Right renal pelvis (tissue), 4 donors: Measurements from ENCODE around the gene ASIC4. TPM values are rescaled to one million over a fixed set of nuclear protein-coding genes. Genes with fewer than 3 reads are reported as not detected.

Experiments
- DNase-seq, 4 donors: peaks; one replicate each; pipeline ENCODE4 v3.0.0-alpha.2; 2013; ENCODE audit warnings: low read depth in 4 of 4, low spot score in 3 of 4, missing footprints in 1 of 4
- polyA plus RNA-seq, 4 donors: library from polyadenylated mRNA; unstranded; fragments of 120-200 nt; gene quantifications; one replicate each; pipeline ENCODE4 v1.2.1, GENCODE V29; 2013; ENCODE audit not compliant: insufficient read length in 4 of 4

ASIC4 gene
- polyA plus RNA-seq, 4 donors = 0.07 to 0.18 (median 0.16) TPM

- DNase-seq = no peak
Observed at GRCh38 chr2:219496825-219497494, 17.3 kb upstream of the ASIC4 start.

GRCh38 chr2:219497495-219498279, 16.6 kb upstream of the ASIC4 start:
- no peak for DNase-seq

GRCh38 chr2:219498280-219499057, 15.8 kb upstream of the ASIC4 start, which contains the start of gene GMPPA:
TSS of gene GMPPA (plus strand) at chr2:219498891. CDS start at chr2:219499976, 1,085 bp downstream.
- DNase-seq = peak; percentile 92 to 97 (median 96)

- no peak for DNase-seq
Observed at GRCh38 chr2:219499058-219499307, 15.3 kb upstream of the ASIC4 start.

GRCh38 chr2:219499555-219499954, 14.7 kb upstream of the ASIC4 start:
- no peak for DNase-seq

DNA sequence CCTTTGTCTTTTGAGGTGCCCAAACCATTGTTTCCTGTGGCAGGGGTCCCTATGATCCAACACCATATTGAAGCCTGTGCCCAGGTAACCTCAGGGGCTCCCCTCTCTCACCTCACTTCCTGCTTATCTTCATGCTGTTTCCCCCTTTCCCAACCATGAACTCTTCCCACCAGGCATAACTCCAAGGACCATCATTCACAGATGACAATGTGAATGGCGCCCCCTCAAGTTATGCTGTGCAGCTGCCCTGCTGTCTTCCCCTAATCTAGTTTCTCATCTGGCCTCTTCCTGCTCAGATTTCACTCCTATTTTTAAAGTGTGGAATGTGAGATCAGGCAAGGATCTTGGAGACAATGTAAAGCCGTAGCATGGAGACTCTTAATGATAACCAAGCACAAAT, 14.1 kb upstream of the ASIC4 start:
- no peak for DNase-seq

DNA sequence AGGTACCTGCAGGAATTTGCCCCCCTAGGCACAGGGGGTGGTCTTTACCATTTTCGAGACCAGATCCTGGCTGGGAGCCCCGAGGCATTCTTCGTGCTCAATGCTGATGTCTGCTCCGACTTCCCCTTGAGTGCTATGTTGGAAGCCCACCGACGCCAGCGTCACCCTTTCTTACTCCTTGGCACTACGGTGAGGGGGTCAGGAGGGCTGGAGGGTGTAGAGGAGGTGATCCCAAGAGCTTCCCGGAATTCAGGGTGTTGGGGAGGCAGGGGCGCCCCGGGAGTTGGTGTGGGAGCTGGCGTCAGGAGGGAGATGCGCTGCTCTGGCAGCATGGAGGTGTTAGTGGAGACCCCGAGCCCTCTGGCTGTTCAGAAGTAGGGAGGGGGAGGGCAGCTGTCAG, 12.4 kb upstream of the ASIC4 start:
- no peak for DNase-seq

DNA sequence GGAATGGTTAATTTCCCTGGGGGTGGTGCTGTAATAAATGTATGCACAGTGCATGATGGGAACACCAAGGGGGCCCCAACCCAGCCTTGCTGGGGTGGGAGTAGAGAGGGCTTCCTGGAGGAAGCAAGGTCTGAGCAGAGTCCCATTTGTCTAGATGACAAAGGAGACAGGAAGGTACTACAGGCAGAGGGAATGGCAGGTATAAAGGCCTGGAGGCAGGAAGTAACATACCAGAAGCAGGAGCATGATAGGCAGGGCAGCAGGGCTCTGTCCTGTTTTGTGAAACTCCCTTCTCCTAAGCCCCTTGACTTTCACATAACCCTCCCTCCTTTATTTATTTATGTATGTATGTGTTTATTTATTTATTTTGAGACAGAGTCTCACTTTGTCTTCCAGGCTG, 11.7 kb upstream of the ASIC4 start:
- DNase-seq = no peak

DNA sequence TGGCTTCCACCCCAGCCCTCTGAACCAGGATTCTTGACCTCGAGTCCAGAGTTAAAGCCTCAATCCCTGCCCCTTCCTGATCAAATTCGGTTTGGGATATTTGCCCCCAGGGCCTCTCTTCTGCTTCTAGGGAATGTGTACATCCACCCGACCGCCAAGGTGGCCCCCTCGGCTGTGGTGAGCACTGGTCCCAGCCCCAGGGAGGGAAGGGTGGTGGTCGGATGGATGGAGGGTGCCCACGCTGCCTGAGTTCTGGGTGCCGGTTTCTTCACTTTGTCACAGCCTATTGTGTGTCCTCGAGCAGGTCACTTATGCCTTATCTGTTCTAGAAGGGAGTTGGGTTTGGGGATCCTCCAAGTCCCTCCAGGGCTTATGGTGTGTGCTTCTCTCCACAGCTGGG, 8.7 kb upstream of the ASIC4 start:
- DNase-seq = no peak

DNA sequence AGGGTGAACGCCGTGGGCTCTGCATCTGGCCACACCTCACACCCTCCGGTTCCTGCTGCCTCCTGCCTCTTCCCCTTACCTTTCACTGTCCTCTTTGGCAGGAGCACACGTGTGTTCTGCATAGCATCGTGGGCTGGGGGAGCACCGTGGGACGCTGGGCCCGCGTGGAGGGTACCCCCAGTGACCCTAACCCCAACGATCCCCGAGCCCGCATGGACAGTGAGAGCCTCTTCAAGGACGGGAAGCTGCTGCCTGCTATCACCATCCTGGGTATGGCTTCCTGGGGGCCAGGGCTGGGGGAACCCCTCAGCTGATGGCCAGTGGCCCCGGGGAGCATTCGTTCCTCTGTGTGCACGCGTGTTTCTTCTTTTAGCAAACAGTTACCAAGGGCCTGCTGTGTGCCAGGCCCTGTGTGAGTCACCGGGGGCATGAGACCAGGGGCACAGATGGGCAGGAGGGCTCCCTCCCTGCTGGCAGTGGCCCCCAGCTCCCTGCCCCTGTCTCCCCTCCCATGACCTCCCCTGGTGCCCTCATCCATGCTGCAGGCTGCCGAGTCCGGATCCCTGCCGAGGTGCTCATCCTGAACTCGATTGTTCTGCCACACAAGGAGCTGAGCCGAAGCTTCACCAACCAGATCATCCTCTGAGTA, 8.0 kb upstream of the ASIC4 start:
- no peak for DNase-seq

DNA sequence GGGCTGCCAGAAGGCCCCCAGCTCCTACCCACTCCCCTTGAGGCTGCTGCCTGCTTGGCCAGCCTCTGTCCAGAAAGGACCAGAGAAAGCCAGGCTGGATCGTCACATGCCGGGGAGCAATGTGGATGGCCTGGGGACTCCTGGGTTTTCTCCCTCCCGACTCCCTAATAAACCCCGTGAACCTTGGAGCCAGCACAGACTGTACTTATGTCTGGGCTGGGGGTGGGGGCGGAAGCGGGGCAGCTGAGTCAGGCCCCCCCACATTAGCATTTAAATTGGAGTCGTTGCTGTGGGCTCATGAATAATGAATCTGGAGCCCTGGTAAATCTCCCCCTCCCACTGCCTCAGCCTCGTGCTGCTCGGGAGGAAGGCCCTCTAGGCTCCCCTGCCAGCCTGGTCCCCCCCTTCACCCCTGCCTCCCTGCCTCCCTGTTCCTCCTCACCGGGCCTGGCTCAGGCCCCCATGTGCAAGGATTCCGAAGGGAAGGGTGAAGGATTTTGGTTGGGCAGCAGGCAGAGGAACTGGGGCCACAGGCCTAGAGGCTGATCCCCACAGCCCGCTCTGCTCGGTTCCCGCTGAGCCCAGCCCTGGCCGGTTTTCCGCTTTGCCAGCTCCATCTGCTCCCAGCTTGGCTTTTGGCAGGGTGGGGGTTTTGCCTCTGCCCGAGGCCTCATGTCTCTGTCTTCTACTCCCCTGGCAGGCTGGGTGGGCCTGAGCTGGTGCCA, 7.3 kb upstream of the ASIC4 start:
- DNase-seq = no peak

DNA sequence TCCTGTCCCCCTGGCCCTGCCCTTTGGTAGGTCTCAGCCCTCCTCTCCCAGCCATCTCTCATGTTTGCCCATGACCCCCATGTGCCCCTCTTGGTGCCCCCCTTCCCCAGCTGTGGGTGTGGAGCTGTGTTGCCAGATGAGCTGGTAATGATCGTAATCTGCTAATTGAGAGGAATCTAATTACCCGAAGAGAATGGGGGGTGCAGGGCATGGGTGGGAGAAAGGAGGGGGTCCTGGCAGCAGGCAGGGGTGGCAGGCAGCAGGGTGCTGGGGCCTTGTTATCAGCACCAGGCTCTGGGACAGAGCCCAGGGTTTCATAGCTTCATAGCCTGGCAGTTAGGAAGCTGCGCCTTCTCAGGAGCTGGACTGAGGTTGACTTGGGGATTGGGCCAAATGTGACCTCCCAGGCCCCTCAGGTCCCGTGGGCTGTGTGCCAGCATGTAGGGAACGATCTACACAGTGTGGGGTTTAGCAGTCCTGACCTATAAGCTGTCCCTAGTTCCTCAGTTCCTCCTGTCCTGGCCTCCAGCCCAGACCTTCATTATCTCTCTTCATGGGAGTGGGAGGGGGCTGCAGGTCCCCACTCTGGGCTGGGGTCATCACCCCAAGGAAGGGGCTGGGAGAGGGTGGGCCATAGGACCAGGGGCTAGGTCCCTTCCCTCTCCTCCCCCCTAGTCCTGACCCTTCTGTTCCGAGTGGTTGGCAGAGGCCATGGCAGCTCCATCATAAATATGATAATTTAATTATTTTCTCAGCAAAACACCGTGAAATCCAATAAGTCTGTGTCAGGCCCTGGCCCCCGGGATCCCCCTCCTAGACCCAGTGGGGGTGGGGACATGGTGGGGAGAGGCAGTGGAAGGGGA, 6.5 kb upstream of the ASIC4 start:
- DNase-seq = no peak

DNA sequence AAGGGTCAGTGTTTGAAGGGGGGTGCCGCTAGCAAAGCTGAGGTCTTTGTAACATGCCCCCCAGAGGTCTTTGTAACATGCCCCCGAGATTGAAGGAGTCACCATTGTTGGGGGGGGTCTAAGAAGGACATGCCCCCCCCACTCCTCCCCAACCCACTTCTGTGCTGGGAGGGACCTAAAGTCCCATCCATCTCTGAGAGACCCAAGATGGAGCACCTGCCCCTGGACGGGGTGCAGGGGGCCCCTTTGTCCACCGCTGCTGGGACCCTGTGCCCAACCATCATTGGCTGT, 5.9 kb upstream of the ASIC4 start:
- no peak for DNase-seq

DNA sequence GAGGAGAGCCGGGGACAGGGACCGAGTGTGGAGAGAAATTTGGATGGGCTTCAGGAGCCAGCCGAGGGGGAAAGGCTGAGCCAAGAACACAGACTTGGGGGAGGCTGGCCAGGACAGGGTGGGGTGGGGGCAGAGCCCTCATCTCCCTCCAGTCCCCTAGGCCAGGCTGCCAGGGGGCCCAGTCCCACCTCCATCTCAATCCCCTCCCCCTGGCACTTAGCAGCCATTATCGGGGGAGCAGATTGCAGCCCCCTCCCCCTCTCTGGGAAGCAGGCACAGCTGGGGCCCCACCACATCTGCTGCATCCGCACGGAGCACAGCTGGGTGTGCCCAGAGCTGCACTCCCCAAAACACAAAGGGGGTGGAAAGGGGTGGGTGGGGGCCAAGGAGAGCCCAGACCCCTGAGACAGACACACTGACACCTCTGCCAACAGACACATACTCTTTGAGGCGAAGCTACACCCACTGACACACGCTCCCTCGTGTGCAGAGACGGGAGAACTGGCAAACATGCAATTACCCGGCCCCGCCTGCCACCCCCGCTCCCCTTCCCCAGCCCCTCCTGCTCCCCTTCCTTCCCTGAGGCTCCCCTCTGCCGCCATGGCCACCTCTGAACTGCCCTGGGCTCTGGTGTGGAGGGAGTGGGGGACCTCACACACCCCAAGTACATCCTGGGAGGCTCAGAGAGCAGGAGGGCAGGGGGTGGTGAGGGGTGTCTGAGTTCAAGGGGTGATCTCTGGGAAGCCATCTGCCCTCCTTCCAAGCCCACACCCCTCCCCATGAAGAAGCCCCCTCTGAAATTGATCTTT, 5.1 kb upstream of the ASIC4 start:
- DNase-seq = no peak

- no peak for DNase-seq
Observed at GRCh38 chr2:219509780-219510511, 4.3 kb upstream of the ASIC4 start.

- no peak for DNase-seq
Observed at GRCh38 chr2:219510512-219511135, 3.7 kb upstream of the ASIC4 start.

DNA sequence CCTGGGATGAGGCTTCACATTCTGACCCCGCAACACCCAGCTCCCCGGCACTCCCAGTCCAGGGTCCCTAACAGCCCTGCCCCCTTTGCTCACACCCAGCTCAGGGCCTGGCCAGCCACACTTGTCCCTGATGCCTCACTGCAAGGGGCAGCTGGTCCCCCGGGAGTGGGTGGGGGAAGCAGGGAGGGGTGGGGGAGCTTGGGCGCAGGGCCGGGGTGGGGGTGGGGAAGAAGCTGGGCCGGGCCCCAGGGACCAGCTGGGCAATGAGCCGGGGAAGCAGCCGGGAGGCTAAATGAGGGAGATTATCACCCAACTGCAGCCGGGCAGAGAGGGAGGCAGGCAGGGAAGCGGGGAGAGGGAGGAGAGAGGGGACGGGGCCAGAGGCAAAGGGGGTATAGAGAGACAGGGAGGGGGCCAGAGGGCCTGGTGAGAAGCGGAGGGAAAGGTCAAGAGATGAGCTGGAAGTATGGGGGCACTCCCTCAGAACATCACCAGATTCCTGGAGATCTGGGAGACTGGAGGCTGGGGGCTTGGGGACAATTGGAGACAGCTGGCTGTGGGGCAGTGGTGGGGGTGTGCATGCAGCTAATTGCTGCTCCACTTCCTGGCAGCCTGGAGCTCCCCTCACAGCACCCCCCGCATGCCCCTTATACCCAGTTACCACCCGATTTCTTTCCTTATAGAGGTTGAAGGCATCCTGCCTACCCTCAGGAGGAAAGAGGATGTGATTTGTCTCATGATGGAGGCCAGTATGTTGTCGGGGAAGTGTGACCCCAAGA, 2.5 kb upstream of the ASIC4 start:
- no peak for DNase-seq
